ENCODE results near the gene EQTN.

DNA sequence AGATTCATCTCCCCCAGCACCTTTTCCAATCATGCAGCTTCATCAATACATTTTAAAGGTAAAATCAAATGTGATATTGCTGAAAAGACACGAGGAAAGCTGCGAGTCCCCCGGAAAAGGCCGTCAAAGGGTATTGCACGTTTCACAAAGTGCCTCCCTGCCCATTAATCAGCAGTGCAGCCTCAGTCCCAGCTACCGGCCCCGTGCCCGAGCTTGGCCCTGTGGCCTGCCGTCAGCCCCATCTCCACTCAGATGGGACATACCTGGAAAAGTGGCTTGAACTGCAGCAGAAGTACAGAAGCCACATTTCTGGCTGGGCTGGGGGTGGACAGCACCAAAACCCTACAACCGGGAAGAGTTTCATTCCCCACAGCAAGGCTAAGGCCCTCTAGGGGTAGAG lies 39.9 kb upstream of the EQTN start:
- TF ChIP-seq, protein P1, sequence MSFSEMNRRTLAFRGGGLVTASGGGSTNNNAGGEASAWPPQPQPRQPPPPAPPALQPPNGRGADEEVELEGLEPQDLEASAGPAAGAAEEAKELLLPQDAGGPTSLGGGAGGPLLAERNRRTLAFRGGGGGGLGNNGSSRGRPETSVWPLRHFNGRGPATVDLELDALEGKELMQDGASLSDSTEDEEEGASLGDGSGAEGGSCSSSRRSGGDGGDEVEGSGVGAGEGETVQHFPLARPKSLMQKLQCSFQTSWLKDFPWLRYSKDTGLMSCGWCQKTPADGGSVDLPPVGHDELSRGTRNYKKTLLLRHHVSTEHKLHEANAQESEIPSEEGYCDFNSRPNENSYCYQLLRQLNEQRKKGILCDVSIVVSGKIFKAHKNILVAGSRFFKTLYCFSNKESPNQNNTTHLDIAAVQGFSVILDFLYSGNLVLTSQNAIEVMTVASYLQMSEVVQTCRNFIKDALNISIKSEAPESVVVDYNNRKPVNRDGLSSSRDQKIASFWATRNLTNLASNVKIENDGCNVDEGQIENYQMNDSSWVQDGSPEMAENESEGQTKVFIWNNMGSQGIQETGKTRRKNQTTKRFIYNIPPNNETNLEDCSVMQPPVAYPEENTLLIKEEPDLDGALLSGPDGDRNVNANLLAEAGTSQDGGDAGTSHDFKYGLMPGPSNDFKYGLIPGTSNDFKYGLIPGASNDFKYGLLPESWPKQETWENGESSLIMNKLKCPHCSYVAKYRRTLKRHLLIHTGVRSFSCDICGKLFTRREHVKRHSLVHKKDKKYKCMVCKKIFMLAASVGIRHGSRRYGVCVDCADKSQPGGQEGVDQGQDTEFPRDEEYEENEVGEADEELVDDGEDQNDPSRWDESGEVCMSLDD (CRISPR knock-in tag; IDR thresholded peaks at IDR 0.05; ENCODE audit: borderline replicate concordance), result no peak
- TF ChIP-seq, protein P2, sequence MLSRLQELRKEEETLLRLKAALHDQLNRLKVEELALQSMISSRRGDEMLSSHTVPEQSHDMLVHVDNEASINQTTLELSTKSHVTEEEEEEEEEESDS (CRISPR knock-in tag; IDR thresholded peaks at IDR 0.05; ENCODE audit: borderline replicate concordance), result no peak
- TF ChIP-seq, protein P3, sequence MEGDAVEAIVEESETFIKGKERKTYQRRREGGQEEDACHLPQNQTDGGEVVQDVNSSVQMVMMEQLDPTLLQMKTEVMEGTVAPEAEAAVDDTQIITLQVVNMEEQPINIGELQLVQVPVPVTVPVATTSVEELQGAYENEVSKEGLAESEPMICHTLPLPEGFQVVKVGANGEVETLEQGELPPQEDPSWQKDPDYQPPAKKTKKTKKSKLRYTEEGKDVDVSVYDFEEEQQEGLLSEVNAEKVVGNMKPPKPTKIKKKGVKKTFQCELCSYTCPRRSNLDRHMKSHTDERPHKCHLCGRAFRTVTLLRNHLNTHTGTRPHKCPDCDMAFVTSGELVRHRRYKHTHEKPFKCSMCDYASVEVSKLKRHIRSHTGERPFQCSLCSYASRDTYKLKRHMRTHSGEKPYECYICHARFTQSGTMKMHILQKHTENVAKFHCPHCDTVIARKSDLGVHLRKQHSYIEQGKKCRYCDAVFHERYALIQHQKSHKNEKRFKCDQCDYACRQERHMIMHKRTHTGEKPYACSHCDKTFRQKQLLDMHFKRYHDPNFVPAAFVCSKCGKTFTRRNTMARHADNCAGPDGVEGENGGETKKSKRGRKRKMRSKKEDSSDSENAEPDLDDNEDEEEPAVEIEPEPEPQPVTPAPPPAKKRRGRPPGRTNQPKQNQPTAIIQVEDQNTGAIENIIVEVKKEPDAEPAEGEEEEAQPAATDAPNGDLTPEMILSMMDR (CRISPR knock-in tag; IDR thresholded peaks at IDR 0.05), result no peak
- no peak for TF ChIP-seq ZNF562 (CRISPR knock-in tag; IDR thresholded peaks at IDR 0.05; ENCODE audit: borderline replicate concordance)

Data from HepG2 (cell line).